Dermis blood vessel endothelial cell (primary cell): ENCODE data around the gene CEP135. TPM values are rescaled to one million over a fixed set of nuclear protein-coding genes. Genes with fewer than 3 reads are reported as not detected.

Source experiments
- total RNA-seq: library from RNA; depleted of rRNA; stranded (reverse); fragments of >200 nt; gene quantifications from 2 replicates; pipeline ENCODE4 v1.2.3, GENCODE V29; 2014

Gene CEP135
- total RNA-seq, 1 donor from 2014 or later: 11.9 TPM

Other genes with a start within 250 kb of the CEP135 start
- gene EXOC1L, start 129.2 kb upstream of the CEP135 start, total RNA-seq: not detected in 2 replicates
- gene EXOC1, start 95.3 kb upstream of the CEP135 start, total RNA-seq: 52.8 and 72.5 TPM in 2 replicates